ENCODE results near the gene BCAS3.

DNA sequence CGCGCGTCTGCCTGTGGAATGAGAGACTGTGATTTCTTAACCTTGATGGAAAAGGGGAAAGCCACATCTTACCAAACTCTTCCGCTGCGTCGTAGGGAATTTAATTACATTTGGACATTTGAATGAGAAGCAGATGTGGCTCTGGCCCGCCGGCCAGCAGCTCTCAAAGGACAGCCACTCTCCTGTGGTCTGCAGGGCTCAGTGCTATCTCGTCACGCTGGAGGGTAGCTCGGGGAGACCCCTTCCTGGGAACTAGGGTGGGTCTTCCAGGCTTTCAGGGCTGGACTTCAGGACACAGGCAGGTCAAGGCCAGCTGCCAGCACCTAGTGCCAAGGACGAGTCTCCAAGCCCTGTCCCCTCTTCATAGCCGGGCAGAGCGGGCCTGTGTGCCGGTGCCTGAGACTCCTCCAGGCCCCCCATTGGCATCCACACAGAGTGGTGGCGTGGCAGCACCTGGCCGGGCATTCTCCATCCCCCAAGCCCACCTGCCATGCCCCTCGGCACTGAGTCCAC is 706.1 kb downstream of the BCAS3 start:
- TF ChIP-seq EZH2 (IDR thresholded peaks at IDR 0.05; ENCODE audit: insufficient read depth, poor library complexity, severe bottlenecking) (no peak), EZH2phosphoT487 (IDR thresholded peaks at IDR 0.05; ENCODE audit: insufficient read depth, low read depth) (no peak)
